HG03095 (cell line): ENCODE data around the gene ADIRF.
"Not testable (repeated sequence)": the region's sequence is repeated elsewhere in the genome, so short reads cannot be mapped to it uniquely, and the experiment has no call there.

Experiments
- ATAC-seq: cut with Tn5 transposase; IDR thresholded peaks from one replicate; pipeline ENCODE4 v1.9.1; 2021; ENCODE audit warnings: moderate library complexity; ENCODE audit not compliant: unreplicated experiment

Gene ADIRF

DNA sequence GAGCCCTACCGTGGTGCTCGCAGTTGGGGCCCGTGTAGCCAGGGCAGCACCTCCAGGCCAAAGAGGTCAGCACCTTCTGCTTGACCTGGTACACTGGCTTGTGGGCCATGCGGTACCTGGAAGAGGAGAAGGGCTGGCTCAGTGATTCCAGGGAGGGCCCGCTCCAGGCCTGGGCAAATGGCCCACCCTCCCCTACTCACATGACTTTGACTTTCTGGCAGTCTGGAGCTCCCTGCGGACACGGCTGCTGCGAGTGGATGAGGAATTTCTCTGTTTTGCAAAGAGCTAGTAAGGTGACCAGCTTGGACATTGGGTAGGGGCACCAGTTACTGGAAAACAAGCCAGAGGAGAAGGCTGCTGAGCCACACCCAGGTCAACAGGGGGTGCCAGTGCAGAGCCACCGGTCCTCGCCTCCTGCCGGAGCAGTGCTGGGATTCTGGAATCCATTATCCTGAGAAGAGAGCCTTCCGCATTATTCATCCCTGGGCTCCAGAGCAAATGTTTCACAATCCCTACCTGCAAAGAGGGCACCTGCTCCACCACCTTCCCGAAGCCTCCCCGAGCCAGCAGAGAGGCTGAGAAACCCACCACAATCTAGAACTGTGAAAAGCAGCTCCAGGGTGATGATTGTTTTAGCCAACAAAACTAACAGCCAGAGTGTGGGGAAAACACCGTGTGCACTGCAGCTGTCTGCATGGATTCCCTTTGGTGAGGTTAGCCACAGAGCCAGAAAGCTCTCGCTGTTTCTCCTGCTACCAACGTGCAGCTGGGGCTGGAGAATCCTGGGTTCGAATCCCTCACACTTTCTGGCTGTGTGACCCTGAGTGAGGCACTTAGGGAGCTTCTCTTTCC is 22.7 kb upstream of the ADIRF start:
- no peak for ATAC-seq

DNA sequence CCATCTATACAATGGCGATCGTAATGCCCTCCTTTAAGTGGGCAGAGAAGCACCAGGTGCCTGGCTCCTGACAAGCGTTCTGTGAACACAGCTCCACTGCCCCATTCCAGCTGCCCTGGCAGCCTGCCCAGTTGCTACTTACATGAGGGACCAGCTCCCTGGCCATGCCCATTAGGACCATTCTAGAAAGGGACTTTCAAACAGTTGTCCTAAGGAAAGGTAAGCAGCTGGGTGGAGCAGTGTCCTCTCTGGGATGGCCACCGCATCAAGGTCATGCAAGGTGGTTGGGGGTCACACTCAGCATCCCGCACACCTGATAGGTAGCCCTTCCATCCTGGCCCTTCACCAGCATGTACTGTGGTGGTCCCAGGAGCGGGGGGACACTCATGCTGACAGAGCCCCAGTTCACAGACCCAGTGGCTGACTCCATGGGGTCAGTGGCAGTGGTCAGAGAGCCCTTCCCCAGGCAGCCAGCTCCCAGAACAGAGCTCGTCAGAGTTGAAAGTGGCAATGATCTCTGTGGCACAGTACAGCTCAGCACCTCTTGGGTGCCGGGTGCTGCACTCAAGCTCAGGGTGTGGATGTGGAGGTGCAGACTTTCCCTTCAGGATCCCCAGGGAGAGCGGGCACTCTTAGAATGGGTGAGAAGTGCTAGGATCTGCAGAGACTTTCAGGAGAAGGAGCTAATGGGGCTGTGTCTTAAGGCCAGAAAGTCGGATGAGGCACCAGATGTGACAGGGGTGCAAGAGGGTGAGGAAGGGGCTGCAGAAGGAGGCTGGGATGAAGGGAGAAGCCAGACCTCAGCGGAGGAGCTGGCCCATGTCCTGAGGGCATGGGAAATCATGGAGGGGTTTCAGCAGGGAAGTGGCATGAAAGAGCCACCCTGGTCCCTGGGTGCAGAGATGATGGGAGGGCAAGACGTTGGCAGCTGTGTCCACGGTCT is 21.8 kb upstream of the ADIRF start:
- no peak for ATAC-seq

- not testable (repeated sequence) for ATAC-seq
These were observed 20.5 kb upstream of the ADIRF start for GRCh38 chr10:86947806-86948205.

DNA sequence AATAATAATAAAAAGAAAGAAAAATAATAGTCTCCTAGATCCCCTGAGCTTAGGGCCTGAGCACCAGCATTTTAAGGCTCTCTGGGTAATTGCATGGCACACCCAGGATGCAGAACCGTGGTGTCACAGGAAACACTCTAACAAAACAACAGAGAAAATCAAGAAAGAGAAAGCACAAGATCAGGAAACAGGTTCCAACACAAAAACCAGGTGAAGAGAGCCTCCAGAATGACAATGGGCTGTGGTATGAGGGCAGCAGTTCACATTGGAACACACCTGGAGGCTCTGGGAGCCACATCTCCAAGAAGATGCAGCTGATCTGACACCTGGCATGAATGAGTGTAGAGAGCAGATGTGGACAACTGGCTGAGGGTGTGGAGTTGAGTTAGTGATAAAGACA is 17.9 kb upstream of the ADIRF start:
- ATAC-seq: no peak

DNA sequence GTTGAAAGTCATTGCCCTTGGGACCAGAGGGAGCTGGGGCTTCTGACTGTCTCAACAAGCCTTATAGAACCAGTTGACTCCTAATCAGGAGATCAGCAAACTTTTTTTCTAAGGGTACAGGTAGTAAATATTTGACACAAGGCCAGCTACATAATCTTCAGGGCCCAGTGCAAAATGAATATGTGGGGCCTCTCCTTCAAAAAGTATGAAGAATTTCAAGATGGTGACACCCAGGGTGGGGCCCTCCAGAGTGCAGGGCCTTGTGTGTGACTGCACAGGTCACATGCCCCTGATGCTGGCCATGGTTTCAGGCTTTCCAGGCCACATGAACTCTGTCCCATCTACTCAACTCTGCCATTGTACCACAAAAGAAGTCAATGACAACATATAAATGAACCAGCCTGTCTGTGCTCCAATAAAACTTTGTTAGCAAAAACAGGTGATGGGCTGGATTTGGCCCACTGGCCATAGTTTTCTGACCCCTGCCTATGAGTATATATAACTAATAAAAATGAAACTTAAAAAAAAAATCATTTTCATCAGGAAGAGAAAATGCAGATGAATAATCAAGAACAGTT is 17.0 kb upstream of the ADIRF start:
- ATAC-seq: no peak

DNA sequence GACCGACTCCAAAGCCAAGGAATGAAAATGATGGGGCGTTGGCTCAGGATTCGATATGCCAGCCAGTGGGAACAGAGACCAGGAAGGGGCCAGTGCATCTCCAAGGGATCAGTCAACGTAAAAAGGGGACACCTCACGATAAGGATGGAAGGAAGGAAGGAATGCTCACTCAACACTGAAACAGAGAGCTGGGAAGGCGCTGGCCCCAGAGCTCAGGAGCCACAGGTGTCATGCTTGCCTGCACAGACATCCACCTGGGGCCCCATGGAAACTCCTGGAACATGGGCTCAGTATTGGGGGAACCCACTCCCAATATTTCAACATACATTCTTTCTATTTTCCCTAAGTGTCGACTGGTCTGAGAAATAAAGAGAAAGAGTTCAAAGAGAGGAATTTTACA is 16.2 kb upstream of the ADIRF start:
- no peak for ATAC-seq

GRCh38 chr10:86952697-86953096 is 15.6 kb upstream of the ADIRF start:
- ATAC-seq: not testable (repeated sequence)

DNA sequence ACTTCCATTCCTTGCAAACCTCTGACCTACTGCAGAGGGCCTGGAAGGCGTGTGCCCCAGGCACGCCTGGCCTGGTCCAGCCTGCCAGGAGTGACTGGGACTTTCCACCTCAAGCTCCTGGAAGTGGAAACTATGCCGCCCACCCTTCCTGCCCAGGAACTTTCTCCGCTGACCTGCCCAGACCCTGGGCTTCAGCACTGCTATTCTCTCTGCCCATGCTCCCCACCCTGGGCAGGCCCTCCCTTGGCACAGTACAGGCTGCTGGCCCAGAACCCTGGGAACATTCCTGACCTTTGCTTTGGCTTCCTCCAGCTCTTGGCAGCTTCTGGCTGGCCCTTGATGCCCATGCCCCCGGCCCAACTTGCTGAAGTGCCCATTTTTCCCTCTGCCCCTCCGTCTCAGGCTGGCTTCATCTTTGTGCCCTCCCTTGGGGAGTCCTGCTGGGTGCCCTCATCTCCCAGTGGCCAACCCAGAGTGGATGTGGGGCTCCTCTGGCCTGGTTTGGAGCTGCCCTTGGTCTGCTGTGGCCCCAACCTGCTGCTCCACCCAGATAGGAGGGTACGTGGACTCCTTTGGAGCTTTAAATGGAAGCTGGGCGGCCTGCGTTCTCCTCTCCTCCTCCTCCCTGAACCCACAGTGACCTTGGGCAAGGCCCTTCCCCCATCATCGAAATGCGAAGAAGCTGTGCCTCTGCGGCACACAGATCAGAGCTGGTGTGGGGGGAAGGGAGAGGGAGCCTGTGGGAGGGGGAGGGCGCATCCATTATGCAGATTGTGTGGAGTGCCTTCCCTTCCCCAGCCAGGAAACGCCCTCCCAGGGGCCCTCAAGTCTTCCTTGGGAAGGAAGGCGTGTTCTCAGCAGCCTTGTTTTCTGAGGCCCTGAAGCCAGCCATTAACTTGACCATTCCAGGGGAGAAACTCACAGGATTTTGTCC is 14.3 kb upstream of the ADIRF start:
- ATAC-seq: no peak

DNA sequence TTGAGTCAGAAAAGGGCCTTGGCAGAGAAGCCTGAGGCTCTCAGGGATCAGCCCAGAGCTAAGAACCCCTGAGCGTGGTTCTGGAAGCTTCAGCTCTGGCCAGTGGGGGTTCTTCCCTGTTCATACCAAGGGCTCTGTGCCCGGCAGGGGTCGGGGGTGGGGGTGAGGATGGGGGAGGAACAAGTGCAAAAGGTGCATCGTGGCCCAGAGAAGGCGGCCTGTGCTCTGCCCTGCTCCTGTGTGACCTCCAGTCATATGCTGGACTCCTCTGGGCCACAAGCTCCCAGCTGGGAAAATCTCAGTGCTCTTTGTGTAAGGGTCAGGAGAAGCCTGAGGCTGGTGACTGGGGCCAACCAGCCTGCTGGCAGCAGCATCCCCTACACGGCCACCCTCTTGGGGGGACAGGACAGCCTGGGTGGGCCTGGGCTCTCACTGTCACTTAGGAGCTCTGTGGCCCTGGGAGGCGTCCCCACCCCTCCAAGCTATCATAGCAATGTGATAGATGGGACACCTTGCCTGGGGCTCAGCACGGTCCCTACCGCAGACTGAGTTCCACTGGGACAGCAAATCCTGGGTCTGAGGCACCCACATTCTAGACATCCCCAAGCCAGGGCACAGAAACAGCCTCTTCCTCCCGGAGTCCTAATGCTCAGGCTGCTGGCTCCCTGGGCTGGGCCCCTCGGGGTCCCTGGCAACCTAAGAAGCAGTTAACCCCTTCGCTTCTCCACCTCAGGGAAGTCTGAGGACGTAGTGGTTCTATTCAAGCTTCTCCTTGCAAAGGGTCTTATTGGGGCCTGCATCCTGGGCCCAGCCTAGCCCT is 13.4 kb upstream of the ADIRF start:
- no peak for ATAC-seq

GRCh38 chr10:86955501-86956194 is 12.6 kb upstream of the ADIRF start:
- ATAC-seq: no peak

DNA sequence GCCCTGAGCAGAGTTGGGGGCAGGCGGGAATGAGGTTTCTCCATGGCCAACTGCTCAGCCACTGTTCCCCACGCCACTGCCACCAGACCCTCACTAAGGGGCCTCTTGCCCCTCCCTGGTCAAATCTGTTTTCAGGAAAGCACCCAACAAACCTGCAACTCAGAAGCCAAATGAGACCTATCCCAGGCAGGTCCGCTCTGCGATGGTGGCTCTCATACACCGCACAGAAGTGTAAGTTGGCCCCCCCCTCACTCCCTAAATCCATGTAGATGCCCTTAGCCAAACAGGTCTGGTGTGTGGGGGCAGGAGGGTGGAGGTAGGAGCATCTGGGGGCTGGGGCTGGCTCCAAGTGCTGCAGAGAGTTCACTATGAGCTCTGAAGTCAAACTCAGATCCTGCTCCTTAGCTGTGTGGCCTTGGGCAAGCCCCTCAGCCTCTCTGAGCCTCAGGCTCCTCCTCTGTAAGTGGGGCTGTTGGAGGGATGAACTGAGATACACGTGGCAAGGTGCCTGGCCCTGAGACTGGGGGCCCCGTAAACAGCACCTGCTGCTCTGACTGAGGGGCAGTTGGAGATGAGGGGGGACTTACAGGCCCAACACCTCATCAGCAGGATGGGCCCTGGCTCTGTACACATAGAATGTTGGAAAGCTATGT is 12.0 kb upstream of the ADIRF start:
- ATAC-seq: no peak

DNA sequence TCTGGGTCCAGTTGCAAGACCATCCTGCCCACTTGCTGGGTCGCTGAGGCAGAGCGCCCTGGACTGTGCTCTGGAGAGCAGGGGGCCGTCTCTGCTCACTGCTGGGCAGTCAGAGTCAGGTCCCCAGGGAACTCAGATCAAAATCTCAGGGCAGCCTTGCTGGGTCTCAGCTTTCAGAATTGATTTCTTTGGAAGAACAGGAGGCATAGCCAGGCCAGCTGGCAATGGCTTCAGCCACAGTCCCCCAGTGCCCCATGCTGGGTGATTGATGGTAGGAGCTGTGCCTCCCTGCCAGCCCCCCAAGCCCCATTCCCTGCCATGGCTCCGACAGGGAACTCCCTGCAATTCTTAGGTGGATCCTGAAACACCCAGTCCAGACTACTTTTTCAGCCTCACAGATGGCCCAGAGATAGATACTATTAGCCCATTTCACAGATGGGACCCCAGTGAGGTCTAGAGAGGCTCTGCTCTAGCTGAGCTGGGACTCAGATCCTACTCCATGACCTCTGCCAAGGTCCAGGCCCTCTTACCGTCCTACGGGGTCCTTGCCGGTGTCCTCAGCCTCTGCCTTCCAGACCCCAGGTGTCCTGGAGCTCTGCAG is 11.3 kb upstream of the ADIRF start:
- ATAC-seq: no peak

DNA sequence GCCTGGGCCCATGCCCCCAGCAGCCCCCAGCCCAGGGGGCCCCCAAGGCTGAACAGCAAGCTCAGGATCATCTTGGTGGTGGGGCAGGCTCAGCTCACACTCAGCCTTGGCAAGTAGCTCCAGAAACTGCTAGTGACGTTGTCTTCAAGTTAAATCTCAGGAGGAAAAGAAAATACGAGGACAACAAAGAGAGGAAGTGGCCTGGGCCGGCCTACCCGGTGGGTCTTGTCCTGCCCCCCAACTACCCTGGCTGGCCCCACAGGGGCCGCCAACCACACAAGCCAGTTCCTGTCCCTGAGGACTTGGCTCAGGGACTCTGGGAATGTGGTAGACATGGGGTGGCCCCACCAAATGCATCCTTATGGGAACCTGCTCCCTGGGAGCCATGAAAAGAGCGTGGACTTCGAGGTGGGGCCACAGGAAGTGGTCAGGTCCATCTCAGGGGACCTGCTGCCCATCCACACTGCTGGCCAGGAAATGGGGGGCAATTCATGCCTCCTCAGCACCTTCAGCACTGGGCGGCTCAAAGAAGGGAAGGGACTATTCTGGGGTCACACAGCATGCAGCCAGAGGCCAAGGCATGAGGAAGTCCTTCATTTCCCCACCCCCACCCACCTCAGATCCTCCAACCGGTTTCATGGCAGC is 10.7 kb upstream of the ADIRF start, which contains the start of gene MMRN2:
Gene MMRN2, minus strand, starts transcription at position 145 of the 645 bp plus-strand sequence. Its CDS starts 74 bp downstream, at position 71.
- ATAC-seq: no peak

GRCh38 chr10:86958116-86958900 is 10.0 kb upstream of the ADIRF start, which contains the start of gene SNCG:
Gene SNCG (plus strand): TSS chr10:86958599. CDS start chr10:86958698, 99 bp downstream.
- no peak for ATAC-seq

DNA sequence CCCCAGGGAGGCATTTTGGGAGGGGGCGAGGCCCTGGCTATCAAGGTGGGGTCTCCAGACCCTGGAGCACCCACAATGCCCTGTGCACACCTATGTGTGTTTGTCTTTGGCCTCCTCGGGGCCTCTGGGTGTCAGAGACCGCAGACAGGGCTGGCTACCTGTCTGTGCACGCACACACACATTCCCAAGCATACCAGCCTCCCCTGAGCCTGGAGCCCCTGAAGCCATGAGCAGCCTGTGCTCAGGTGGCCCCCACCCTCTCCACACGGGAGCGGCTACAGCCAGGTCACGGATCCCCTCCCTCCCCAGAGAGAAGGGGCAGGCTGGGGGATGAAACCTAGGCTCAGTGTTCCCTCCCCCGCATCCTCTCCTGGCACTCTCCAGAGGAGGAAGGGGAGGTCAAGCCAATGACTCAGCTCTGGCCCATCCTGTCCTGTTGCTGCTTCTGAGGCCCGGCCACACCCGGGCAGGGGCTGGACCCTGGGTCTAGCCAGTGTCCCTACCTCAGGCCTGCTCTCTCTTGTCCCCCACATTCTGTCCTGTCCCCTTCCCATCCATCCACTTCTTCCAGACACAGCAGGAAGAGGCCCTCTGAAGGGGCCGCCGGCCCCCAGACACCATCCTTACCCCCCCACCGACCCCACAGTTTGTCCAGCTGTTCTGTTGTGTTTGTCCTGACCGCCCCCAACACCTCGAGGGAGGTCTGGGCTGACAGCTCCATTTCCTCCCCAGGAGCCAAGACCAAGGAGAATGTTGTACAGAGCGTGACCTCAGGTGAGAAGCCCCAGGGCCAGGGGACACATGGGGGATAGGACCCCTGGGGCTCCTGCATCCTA is 9.2 kb upstream of the ADIRF start:
- ATAC-seq: no peak

- no peak for ATAC-seq
These were observed 8.6 kb upstream of the ADIRF start for GRCh38 chr10:86959737-86960002.
